Lower lobe of right lung (tissue), 2 donors: ENCODE measurements around the gene ATOH1. TPM values are rescaled to one million over a fixed set of nuclear protein-coding genes. Genes with fewer than 3 reads are reported as not detected.

Experiments used
- ATAC-seq, 2 donors: fragments of 200-7000 bp; cut with Tn5 transposase; one replicate each; pipeline ENCODE4 v1.9.1; 2020 to 2022; ENCODE audit warnings: mild to moderate bottlenecking in 2 of 2, moderate library complexity in 2 of 2
- DNase-seq: peaks from one replicate; pipeline ENCODE4 v3.0.0-alpha.2; 2020
- H3K27ac ChIP-seq: fragments of 200-600 bp; one replicate; pipeline ENCODE4 v1.8.0; 2022
- H3K27me3 ChIP-seq: fragments of 200-600 bp; one replicate; pipeline ENCODE4 v1.8.0; 2022; ENCODE audit warnings: low read depth
- H3K36me3 ChIP-seq: fragments of 200-600 bp; one replicate; pipeline ENCODE4 v1.8.0; 2022; ENCODE audit warnings: mild to moderate bottlenecking
- H3K4me1 ChIP-seq: fragments of 200-600 bp; one replicate; pipeline ENCODE4 v1.8.0; 2022
- H3K4me3 ChIP-seq: fragments of 200-600 bp; one replicate; pipeline ENCODE4 v1.8.0; 2022; ENCODE audit warnings: mild to moderate bottlenecking
- H3K9me3 ChIP-seq: fragments of 200-600 bp; one replicate; pipeline ENCODE4 v1.8.0; 2022
- intact Hi-C: fragments of 100-400 bp; cut with DNase I; formaldehyde crosslinking; loops from one replicate; pipeline ENCODE4 v1.11.0; 2022
- total RNA-seq: library from RNA; stranded (reverse); fragmentation: NEBNext Ultra II Directional; extraction: Animal tissue kit (Norgen Biotek cat#: 25700); gene quantifications from one replicate; pipeline ENCODE4 v1.2.1, GENCODE V29; 2021
- TF ChIP-seq, protein P1 (sequence below): fragments of 200-600 bp; IDR thresholded peaks from one replicate; pipeline ENCODE4 v1.8.0; 2022; ENCODE audit warnings: antibody characterized with exemption, mild to moderate bottlenecking
- donor health status: DM: no; HTN: yes; CAD: no; lungs with severe emphysema.

Gene ATOH1
- total RNA-seq, 1 donor from 2014 or later, result not detected

DNA sequence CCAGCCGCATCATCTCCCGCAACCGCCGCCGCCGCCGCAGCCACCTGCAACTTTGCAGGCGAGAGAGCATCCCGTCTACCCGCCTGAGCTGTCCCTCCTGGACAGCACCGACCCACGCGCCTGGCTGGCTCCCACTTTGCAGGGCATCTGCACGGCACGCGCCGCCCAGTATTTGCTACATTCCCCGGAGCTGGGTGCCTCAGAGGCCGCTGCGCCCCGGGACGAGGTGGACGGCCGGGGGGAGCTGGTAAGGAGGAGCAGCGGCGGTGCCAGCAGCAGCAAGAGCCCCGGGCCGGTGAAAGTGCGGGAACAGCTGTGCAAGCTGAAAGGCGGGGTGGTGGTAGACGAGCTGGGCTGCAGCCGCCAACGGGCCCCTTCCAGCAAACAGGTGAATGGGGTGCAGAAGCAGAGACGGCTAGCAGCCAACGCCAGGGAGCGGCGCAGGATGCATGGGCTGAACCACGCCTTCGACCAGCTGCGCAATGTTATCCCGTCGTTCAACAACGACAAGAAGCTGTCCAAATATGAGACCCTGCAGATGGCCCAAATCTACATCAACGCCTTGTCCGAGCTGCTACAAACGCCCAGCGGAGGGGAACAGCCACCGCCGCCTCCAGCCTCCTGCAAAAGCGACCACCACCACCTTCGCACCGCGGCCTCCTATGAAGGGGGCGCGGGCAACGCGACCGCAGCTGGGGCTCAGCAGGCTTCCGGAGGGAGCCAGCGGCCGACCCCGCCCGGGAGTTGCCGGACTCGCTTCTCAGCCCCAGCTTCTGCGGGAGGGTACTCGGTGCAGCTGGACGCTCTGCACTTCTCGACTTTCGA lies 654 bp downstream of the ATOH1 start:
- Histone ChIP-seq H3K27me3 (peaks cover 84% of the 10 kb centered on the region), H3K36me3 (no peaks in the 10 kb centered on the region), H3K4me3 (peak overlapping the region; percentile 32), H3K9me3 (no peaks in the 10 kb centered on the region), H3K27ac (no peak overlapping the region), H3K4me1 (peaks cover 19% of the 10 kb centered on the region)
- DNase-seq, result peak; percentile 44
- intact Hi-C loops, result no loop called here
- ATAC-seq, result peak; percentile 25 to 37
- TF ChIP-seq, protein P1, sequence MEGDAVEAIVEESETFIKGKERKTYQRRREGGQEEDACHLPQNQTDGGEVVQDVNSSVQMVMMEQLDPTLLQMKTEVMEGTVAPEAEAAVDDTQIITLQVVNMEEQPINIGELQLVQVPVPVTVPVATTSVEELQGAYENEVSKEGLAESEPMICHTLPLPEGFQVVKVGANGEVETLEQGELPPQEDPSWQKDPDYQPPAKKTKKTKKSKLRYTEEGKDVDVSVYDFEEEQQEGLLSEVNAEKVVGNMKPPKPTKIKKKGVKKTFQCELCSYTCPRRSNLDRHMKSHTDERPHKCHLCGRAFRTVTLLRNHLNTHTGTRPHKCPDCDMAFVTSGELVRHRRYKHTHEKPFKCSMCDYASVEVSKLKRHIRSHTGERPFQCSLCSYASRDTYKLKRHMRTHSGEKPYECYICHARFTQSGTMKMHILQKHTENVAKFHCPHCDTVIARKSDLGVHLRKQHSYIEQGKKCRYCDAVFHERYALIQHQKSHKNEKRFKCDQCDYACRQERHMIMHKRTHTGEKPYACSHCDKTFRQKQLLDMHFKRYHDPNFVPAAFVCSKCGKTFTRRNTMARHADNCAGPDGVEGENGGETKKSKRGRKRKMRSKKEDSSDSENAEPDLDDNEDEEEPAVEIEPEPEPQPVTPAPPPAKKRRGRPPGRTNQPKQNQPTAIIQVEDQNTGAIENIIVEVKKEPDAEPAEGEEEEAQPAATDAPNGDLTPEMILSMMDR, result no peak

DNA sequence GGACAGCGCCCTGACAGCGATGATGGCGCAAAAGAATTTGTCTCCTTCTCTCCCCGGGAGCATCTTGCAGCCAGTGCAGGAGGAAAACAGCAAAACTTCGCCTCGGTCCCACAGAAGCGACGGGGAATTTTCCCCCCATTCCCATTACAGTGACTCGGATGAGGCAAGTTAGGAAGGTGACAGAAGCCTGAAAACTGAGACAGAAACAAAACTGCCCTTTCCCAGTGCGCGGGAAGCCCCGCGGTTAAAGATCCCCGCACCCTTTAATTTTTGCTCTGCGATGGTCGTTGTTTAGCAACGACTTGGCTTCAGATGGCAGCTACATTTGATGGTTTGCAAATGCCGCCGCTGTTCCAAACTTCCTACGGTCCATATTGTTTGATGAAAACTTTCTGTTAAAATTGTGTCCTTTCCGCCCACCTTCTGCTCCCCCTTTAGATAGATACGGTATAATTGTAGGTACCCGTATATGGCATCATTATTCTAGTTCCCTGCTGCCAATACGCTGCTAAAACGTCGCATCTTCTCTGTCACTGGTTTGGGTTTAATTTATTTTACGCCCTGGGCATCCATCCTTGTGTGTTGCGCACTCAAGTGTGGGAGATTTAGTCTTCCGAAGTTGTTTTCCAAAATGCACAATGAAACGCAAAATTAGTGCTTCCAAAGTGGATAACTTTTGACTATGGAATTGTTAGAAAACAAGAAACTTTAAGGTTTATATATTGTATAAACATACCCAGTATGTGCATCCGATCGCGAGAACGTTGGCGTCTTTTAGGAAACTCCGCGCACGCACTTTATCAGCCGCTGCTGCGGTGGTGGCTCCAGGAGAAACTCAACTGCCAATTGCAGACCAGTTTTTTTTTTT lies 1.5 kb downstream of the ATOH1 start:
- Histone ChIP-seq H3K9me3 (no peaks in the 10 kb centered on the region), H3K4me1 (peaks cover 19% of the 10 kb centered on the region), H3K27ac (no peak overlapping the region), H3K4me3 (no peak overlapping the region), H3K36me3 (no peaks in the 10 kb centered on the region), H3K27me3 (peaks cover 93% of the 10 kb centered on the region)
- intact Hi-C loops, result no loop called here
- ATAC-seq (no peak), DNase-seq (no peak)
- TF ChIP-seq, protein P1, result no peak

DNA sequence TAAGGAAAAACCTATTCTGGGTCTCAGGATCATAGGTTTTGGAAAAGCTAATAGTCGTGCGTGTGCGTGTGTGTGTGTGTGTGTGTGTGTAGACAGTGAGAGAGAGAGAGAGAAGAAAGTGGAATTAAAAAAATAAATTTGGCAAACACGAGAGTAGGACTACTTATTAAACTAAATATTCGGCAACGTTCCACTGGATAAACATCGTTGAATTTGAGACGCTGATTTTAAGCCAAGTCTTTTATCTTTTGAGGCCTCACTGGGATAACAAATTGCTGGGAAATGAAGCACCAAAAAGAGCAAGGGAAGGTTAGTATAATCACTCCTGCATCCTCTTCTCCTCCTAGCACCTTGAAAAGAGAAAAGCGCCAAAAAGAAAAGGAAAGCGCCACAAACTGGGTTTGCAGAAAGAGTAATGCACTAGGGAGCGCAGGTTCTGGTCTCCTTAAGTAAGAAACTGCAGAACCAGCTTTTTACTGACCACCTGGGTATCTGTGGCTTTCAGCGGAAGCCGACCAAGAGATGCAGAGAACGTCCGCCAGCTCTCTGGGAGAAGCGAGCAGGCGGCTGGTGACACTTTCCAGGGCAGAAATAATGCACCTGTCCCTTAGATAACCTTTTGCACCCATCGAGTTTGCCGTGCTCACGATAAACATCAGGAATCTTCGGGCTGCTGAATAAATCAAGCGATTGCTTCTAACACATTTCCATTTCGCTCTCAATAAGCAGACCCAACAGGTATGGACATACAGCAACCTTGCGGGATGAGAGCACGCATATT lies 3.4 kb downstream of the ATOH1 start:
- TF ChIP-seq, protein P1, result no peak
- peaks cover 19% of the 10 kb centered on the region for H3K4me1 ChIP-seq
- intact Hi-C loops, result no loop called here
- DNase-seq, result no peak
- H3K9me3 ChIP-seq, result no peaks in the 10 kb centered on the region
- no peak for ATAC-seq
- no peak overlapping the region for H3K4me3 ChIP-seq
- H3K27me3 ChIP-seq, result peaks cover 88% of the 10 kb centered on the region
- no peak overlapping the region for H3K27ac ChIP-seq
- H3K36me3 ChIP-seq, result no peaks in the 10 kb centered on the region

DNA sequence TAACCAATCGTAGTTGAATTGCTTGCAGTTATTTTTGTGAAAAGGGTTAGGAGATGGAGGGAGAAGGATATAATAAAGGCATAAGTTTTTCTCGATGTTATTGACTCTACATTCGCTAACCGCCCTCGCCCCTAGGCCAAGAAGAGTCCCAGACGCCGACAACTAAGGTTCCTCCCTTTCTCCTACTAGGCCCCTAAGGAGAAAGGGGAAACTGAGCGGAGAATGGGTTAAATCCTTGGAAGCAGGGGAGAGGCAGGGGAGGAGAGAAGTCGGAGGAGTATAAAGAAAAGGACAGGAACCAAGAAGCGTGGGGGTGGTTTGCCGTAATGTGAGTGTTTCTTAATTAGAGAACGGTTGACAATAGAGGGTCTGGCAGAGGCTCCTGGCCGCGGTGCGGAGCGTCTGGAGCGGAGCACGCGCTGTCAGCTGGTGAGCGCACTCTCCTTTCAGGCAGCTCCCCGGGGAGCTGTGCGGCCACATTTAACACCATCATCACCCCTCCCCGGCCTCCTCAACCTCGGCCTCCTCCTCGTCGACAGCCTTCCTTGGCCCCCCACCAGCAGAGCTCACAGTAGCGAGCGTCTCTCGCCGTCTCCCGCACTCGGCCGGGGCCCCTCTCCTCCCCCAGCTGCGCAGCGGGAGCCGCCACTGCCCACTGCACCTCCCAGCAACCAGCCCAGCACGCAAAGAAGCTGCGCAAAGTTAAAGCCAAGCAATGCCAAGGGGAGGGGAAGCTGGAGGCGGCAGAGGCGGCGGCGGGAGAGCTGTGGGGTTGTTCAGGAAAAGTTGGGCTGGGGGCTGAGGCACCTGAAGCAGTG lies 5.9 kb downstream of the ATOH1 start:
- H3K4me1 ChIP-seq, result peaks cover 5% of the 10 kb centered on the region
- TF ChIP-seq, protein P1, result no peak
- DNase-seq (no peak), ATAC-seq (no peak)
- no peaks in the 10 kb centered on the region for H3K9me3 ChIP-seq
- no peaks in the 10 kb centered on the region for H3K36me3 ChIP-seq
- intact Hi-C loops, result no loop called here
- H3K27me3 ChIP-seq, result peaks cover 63% of the 10 kb centered on the region
- no peak overlapping the region for H3K27ac ChIP-seq
- H3K4me3 ChIP-seq, result no peak overlapping the region
